SK-N-SH treated with all-trans-retinoic acid at 6 μM for 48 hours (cell line): ENCODE measurements around the gene BIRC5.

Experiments used
- ATAC-seq: fragments of 200-7000 bp; cut with Tn5 transposase; 3 replicates; pipeline ENCODE4 v1.9.1; 2020; ENCODE audit warnings: mild to moderate bottlenecking, moderate library complexity
- ARNTL ChIP-seq: fragments of 450-650 bp; formaldehyde crosslinking; IDR thresholded peaks from 2 replicates; pipeline ENCODE4 v1.5.0; 2020; ENCODE audit warnings: low read depth, mild to moderate bottlenecking, moderate library complexity, borderline replicate concordance
- BACH2 ChIP-seq: fragments of 250-450 bp; sonication (Bioruptor Pico); IDR thresholded peaks from 2 replicates; pipeline ENCODE4 v1.9.0; 2021; ENCODE audit warnings: mild to moderate bottlenecking, borderline replicate concordance
- CREB5 ChIP-seq: fragments of 250-450 bp; sonication (Bioruptor Pico); IDR thresholded peaks from 2 replicates; pipeline ENCODE4 v1.5.1; 2020; ENCODE audit warnings: low read depth, mild to moderate bottlenecking, moderate library complexity
- CSDC2 ChIP-seq: fragments of 250-450 bp; sonication (Bioruptor Pico); IDR thresholded peaks from 2 replicates; pipeline ENCODE4 v1.5.0; 2020; ENCODE audit warnings: mild to moderate bottlenecking, moderate library complexity
- CSRNP3 ChIP-seq: fragments of 250-450 bp; sonication (Bioruptor Pico); IDR thresholded peaks from 2 replicates; pipeline ENCODE4 v1.5.1; 2021; ENCODE audit warnings: mild to moderate bottlenecking, moderate library complexity
- ESRRG ChIP-seq: fragments of 250-450 bp; sonication (Bioruptor Pico); IDR thresholded peaks from 2 replicates; pipeline ENCODE4 v1.6.1; 2021; ENCODE audit warnings: mild to moderate bottlenecking
- GLIS3 ChIP-seq: fragments of 250-450 bp; sonication (Bioruptor Pico); IDR thresholded peaks from 2 replicates; pipeline ENCODE4 v1.5.0; 2020; ENCODE audit warnings: mild to moderate bottlenecking, moderate library complexity
- OSR1 ChIP-seq: fragments of 250-450 bp; sonication (Bioruptor Pico); IDR thresholded peaks from 2 replicates; pipeline ENCODE4 v1.8.0; 2022; ENCODE audit warnings: moderate library complexity, mild to moderate bottlenecking, inconsistent platforms
- PATZ1 ChIP-seq: fragments of 250-450 bp; sonication (Bioruptor Pico); IDR thresholded peaks from 2 replicates; pipeline ENCODE4 v1.8.0; 2020; ENCODE audit warnings: mild to moderate bottlenecking, moderate library complexity, borderline replicate concordance
- PPARA ChIP-seq: fragments of 250-450 bp; sonication (Bioruptor Pico); IDR thresholded peaks from 2 replicates; pipeline ENCODE4 v1.5.0; 2020; ENCODE audit warnings: mild to moderate bottlenecking, borderline replicate concordance
- RARB ChIP-seq: fragments of 250-450 bp; sonication (Bioruptor Pico); IDR thresholded peaks from 2 replicates; pipeline ENCODE4 v1.8.0; 2021; ENCODE audit warnings: mild to moderate bottlenecking, moderate library complexity
- SNAI2 ChIP-seq: fragments of 250-450 bp; sonication (Bioruptor Pico); IDR thresholded peaks from 2 replicates; pipeline ENCODE4 v1.5.0; 2020; ENCODE audit warnings: mild to moderate bottlenecking, moderate library complexity
- TCF4 ChIP-seq: fragments of 250-450 bp; sonication (Bioruptor Pico); IDR thresholded peaks from 2 replicates; pipeline ENCODE4 v1.8.0; 2021; ENCODE audit warnings: mild to moderate bottlenecking, moderate library complexity, borderline replicate concordance
- TOX ChIP-seq: fragments of 250-450 bp; sonication (Bioruptor Pico); IDR thresholded peaks from 2 replicates; pipeline ENCODE4 v1.8.0; 2021; ENCODE audit warnings: mild to moderate bottlenecking, moderate library complexity, borderline replicate concordance
- ZC3H10 ChIP-seq: fragments of 250-450 bp; sonication (Bioruptor Pico); IDR thresholded peaks from 2 replicates; pipeline ENCODE4 v1.5.1; 2021; ENCODE audit warnings: mild to moderate bottlenecking, moderate library complexity
- ZFP3 ChIP-seq: fragments of 250-450 bp; sonication (Bioruptor Pico); IDR thresholded peaks from 2 replicates; pipeline ENCODE4 v1.5.0; 2020; ENCODE audit warnings: mild to moderate bottlenecking, moderate library complexity
- ZNF565 ChIP-seq: fragments of 450-650 bp; formaldehyde crosslinking; conservative IDR thresholded peaks from 2 replicates; pipeline ENCODE4 v1.5.0; 2020; ENCODE audit warnings: low read depth, mild to moderate bottlenecking, moderate library complexity
- ZNF70 ChIP-seq: fragments of 450-650 bp; formaldehyde crosslinking; IDR thresholded peaks from 2 replicates; pipeline ENCODE4 v1.5.0; 2020; ENCODE audit warnings: mild to moderate bottlenecking, moderate library complexity
- ZNF8 ChIP-seq: fragments of 450-650 bp; formaldehyde crosslinking; IDR thresholded peaks from 2 replicates; pipeline ENCODE4 v1.5.0; 2020; ENCODE audit warnings: mild to moderate bottlenecking, moderate library complexity
- TF ChIP-seq, protein P1 (sequence below): fragments of 250-450 bp; sonication (Bioruptor Pico); IDR thresholded peaks from 2 replicates; pipeline ENCODE4 v1.5.0; 2020; ENCODE audit warnings: mild to moderate bottlenecking, moderate library complexity
- TF ChIP-seq, protein P2 (sequence below): fragments of 250-450 bp; sonication (Bioruptor Pico); IDR thresholded peaks from 2 replicates; pipeline ENCODE4 v1.8.0; 2021; ENCODE audit warnings: low read depth, mild to moderate bottlenecking, moderate library complexity, borderline replicate concordance

BIRC5 gene

GRCh38 chr17:78196716-78197115, 17.3 kb upstream of the BIRC5 start (continued):
- TF ChIP-seq, protein P1, sequence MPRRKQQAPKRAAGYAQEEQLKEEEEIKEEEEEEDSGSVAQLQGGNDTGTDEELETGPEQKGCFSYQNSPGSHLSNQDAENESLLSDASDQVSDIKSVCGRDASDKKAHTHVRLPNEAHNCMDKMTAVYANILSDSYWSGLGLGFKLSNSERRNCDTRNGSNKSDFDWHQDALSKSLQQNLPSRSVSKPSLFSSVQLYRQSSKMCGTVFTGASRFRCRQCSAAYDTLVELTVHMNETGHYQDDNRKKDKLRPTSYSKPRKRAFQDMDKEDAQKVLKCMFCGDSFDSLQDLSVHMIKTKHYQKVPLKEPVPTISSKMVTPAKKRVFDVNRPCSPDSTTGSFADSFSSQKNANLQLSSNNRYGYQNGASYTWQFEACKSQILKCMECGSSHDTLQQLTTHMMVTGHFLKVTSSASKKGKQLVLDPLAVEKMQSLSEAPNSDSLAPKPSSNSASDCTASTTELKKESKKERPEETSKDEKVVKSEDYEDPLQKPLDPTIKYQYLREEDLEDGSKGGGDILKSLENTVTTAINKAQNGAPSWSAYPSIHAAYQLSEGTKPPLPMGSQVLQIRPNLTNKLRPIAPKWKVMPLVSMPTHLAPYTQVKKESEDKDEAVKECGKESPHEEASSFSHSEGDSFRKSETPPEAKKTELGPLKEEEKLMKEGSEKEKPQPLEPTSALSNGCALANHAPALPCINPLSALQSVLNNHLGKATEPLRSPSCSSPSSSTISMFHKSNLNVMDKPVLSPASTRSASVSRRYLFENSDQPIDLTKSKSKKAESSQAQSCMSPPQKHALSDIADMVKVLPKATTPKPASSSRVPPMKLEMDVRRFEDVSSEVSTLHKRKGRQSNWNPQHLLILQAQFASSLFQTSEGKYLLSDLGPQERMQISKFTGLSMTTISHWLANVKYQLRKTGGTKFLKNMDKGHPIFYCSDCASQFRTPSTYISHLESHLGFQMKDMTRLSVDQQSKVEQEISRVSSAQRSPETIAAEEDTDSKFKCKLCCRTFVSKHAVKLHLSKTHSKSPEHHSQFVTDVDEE (CRISPR knock-in tag): no peak
- TF ChIP-seq SNAI2 (CRISPR knock-in tag): no peak

DNA sequence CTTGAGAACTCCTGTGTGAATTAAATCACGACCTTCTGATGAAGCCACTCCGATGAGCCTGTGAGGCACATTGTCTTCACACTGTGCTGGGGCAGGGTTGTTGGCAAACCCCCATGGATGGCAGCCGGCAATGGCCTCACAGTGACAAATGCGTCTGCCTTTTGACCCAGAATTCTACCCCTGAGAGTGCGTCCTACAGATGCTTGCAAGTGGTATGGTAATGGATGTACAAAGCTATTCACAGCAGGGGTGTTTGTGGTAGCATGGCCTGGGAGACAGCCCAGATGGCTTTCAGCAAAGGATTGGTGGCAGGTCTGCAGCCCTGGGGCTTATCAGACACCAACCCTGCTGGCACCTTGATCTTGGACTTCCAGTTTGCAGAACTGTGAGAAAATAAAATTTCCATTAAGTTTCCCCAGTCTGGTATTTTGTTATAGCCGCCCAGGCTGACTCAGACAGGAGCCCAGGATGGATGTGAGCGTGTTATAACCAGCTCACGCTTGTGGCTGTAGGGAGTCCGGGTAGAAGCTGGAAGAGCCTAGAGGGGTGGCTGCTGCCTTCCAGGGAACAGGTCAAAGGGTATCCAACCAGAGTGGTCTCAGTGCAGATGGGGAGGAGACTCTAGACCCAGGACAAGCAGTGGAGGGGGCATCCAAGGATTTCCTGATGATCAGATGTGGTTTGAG, 16.8 kb upstream of the BIRC5 start:
- TF ChIP-seq TOX (CRISPR knock-in tag) (no peak), CREB5 (CRISPR knock-in tag) (no peak), RARB (CRISPR knock-in tag) (no peak), PATZ1 (no peak), CSDC2 (CRISPR knock-in tag) (no peak), ZNF565 (CRISPR knock-in tag) (no peak), ZC3H10 (CRISPR knock-in tag) (no peak), OSR1 (CRISPR knock-in tag) (no peak), ARNTL (CRISPR knock-in tag) (no peak), ZFP3 (no peak), GLIS3 (CRISPR knock-in tag) (no peak), ZNF70 (CRISPR knock-in tag) (no peak), BACH2 (CRISPR knock-in tag) (no peak), ESRRG (no peak), PPARA (CRISPR knock-in tag) (no peak), ZNF8 (CRISPR knock-in tag) (no peak), TCF4 (CRISPR knock-in tag) (no peak), SNAI2 (CRISPR knock-in tag) (no peak)
- TF ChIP-seq, protein P1 (CRISPR knock-in tag): no peak
- ATAC-seq: no peak; the same call in 2 of the 3 replicates

- TF ChIP-seq TCF4 (CRISPR knock-in tag) (no peak), ZFP3 (no peak), ARNTL (CRISPR knock-in tag) (no peak), CSRNP3 (no peak), ESRRG (no peak), ZNF565 (CRISPR knock-in tag) (no peak), ZC3H10 (CRISPR knock-in tag) (no peak), ZNF70 (CRISPR knock-in tag) (no peak), GLIS3 (CRISPR knock-in tag) (no peak), PPARA (CRISPR knock-in tag) (no peak), TOX (CRISPR knock-in tag) (no peak), SNAI2 (CRISPR knock-in tag) (no peak), OSR1 (CRISPR knock-in tag) (no peak), ZNF8 (CRISPR knock-in tag) (no peak)
- TF ChIP-seq, protein P2, sequence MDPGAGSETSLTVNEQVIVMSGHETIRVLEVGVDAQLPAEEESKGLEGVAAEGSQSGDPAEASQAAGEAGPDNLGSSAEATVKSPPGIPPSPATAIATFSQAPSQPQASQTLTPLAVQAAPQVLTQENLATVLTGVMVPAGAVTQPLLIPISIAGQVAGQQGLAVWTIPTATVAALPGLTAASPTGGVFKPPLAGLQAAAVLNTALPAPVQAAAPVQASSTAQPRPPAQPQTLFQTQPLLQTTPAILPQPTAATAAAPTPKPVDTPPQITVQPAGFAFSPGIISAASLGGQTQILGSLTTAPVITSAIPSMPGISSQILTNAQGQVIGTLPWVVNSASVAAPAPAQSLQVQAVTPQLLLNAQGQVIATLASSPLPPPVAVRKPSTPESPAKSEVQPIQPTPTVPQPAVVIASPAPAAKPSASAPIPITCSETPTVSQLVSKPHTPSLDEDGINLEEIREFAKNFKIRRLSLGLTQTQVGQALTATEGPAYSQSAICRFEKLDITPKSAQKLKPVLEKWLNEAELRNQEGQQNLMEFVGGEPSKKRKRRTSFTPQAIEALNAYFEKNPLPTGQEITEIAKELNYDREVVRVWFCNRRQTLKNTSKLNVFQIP (CRISPR knock-in tag): no peak
- TF ChIP-seq, protein P1 (CRISPR knock-in tag): no peak
- TF ChIP-seq, all 23 proteins: peak for 0
- no peak for ATAC-seq
Observed at GRCh38 chr17:78200451-78200850, 13.6 kb upstream of the BIRC5 start.
